ENCODE data around the gene SHC4. TPM values are rescaled to one million over a fixed set of nuclear protein-coding genes. Genes with fewer than 3 reads are reported as not detected.
"Not testable (repeated sequence)": the region's sequence is repeated elsewhere in the genome, so short reads cannot be mapped to it uniquely, and the experiment has no call there.

SHC4 gene
- polyA plus RNA-seq, 1 donor (not counting 4 experiments of a cell fraction or from before 2014, with no cell fraction given) = 0.94 TPM

DNA sequence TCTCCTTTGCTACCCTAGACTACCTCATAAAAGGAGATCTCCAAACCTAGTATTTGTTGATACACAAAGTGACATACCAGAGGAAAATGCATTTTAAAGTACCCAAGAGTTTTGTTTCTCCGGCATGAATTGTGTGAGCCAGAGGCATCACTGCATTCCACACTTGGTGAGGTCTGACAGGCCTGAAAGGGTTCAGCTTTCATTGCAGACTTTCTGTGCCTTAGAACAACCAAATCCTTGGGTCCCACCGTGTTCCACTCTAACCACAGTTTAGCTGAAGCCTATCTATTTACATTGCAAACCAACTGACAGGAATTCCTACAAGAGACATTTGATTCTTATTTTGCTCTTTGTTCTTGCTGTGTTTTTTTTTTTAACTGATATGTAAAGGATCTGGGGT, 106.8 kb downstream of the SHC4 start:
- H4K20me1 ChIP-seq (ENCODE audit: control insufficient read depth, extremely low read depth, insufficient read depth, low read length) = no peaks in the 10 kb centered on the region
- no peak overlapping the region for H3K9ac ChIP-seq (ENCODE audit: control insufficient read depth, extremely low read depth, insufficient read depth, low read length)
- no peaks in the 10 kb centered on the region for H3K27me3 ChIP-seq (ENCODE audit: control insufficient read depth, extremely low read depth, insufficient read depth, low read length)
- H3K36me3 ChIP-seq (ENCODE audit: control insufficient read depth in 2 of 2, extremely low read depth in 1 of 2, insufficient read depth in 2 of 2, low read length in 2 of 2) = no peaks in the 10 kb centered on the region
- no peak overlapping the region for H3K4me3 ChIP-seq (ENCODE audit: control insufficient read depth in 2 of 3, extremely low read depth in 1 of 3, insufficient read depth in 2 of 3, low read depth in 1 of 3, low read length in 3 of 3)
- no peaks in the 10 kb centered on the region for H3K9me1 ChIP-seq (ENCODE audit: control insufficient read depth, extremely low read depth, insufficient read depth, low read length)
- dilution Hi-C loops (cut with MboI; ENCODE audit: extremely low pct_ligation_motif_present, low sequenced_read_pairs) = no loop called here
- DNase-seq (ENCODE audit: low read depth, low spot score) (no peak), FAIRE-seq (no peak)
- H3K79me2 ChIP-seq (ENCODE audit: control insufficient read depth, insufficient read depth, low read length) = no peaks in the 10 kb centered on the region
- no peak overlapping the region for H3K27ac ChIP-seq (ENCODE audit: control insufficient read depth, insufficient read depth, low read length)
- H2AFZ ChIP-seq (ENCODE audit: control insufficient read depth, low read length) = peak overlapping the region; percentile 40
- TF ChIP-seq, protein P1, sequence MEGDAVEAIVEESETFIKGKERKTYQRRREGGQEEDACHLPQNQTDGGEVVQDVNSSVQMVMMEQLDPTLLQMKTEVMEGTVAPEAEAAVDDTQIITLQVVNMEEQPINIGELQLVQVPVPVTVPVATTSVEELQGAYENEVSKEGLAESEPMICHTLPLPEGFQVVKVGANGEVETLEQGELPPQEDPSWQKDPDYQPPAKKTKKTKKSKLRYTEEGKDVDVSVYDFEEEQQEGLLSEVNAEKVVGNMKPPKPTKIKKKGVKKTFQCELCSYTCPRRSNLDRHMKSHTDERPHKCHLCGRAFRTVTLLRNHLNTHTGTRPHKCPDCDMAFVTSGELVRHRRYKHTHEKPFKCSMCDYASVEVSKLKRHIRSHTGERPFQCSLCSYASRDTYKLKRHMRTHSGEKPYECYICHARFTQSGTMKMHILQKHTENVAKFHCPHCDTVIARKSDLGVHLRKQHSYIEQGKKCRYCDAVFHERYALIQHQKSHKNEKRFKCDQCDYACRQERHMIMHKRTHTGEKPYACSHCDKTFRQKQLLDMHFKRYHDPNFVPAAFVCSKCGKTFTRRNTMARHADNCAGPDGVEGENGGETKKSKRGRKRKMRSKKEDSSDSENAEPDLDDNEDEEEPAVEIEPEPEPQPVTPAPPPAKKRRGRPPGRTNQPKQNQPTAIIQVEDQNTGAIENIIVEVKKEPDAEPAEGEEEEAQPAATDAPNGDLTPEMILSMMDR (optimal IDR thresholded peaks at IDR 0.05 in 1 of 3, IDR thresholded peaks at IDR 0.05 in 1 of 3, conservative IDR thresholded peaks at IDR 0.05 in 1 of 3; ENCODE audit: extremely low read depth in 1 of 3, insufficient read depth in 2 of 3, low read length in 3 of 3) = no peak
- no peak for TF ChIP-seq EZH2 (IDR thresholded peaks at IDR 0.05; ENCODE audit: low read length)
- H3K9me3 ChIP-seq (ENCODE audit: control insufficient read depth, low read depth, low read length) = no peaks in the 10 kb centered on the region
- H3K4me1 ChIP-seq (ENCODE audit: control insufficient read depth, extremely low read depth, insufficient read depth, low read length) = peaks cover 4% of the 10 kb centered on the region
- H3K4me2 ChIP-seq (ENCODE audit: control insufficient read depth, extremely low read depth, insufficient read depth, low read depth, low read length) = no peak overlapping the region

DNA sequence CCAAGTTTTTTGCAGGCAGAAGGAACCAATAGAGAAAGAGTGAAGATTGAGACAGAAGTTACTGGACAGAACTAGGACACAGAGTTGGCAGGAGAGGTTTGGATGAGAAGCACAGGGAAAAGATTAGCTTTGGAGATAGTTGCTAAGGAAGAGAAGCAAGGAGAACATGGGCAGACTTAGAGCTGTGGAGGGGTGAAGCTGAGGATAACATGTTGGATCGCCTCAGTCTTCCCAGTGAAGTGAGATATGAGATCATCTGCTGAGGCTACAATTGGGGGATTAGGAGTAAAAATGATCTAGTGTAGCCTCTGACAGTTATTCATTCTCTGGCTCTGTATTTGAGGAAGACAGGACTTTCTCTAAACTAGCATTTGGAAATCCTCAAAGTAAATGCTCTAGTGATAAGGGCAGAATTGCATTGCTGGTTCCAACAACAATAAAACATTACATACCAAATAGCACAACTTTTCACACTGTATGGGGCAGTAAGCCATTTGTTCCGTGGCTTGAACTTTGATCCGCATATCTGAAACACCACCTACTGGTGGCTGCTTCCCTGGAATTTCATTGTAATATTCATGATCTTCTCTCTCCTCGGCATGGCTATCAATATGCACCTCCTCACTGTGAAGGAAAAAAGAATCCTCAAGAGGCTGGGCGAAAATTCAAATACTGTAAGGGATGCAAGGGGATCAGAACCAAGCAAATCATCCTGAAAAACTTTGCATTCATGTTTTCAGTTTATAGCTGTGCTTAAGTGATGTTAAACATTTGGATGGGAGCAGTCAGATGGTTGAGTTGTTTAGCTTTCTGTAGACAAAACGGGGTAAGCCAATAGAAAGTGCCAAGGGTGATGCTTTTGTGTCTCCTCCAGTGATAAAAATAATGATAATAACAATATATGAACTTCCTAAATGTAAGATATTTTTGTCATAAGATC, 107.9 kb downstream of the SHC4 start:
- peak overlapping the region; percentile 2 for H3K4me2 ChIP-seq (ENCODE audit: control insufficient read depth, extremely low read depth, insufficient read depth, low read depth, low read length)
- H3K4me1 ChIP-seq (ENCODE audit: control insufficient read depth, extremely low read depth, insufficient read depth, low read length) = peaks cover 4% of the 10 kb centered on the region
- no peak for DNase-seq (ENCODE audit: low read depth, low spot score)
- peak; percentile 85 for FAIRE-seq
- no peaks in the 10 kb centered on the region for H3K9me3 ChIP-seq (ENCODE audit: control insufficient read depth, low read depth, low read length)
- no peak overlapping the region for H3K4me3 ChIP-seq (ENCODE audit: control insufficient read depth in 2 of 3, extremely low read depth in 1 of 3, insufficient read depth in 2 of 3, low read depth in 1 of 3, low read length in 3 of 3)
- no peaks in the 10 kb centered on the region for H4K20me1 ChIP-seq (ENCODE audit: control insufficient read depth, extremely low read depth, insufficient read depth, low read length)
- dilution Hi-C loops (cut with MboI; ENCODE audit: extremely low pct_ligation_motif_present, low sequenced_read_pairs) = no loop called here
- no peaks in the 10 kb centered on the region for H3K9me1 ChIP-seq (ENCODE audit: control insufficient read depth, extremely low read depth, insufficient read depth, low read length)
- H3K79me2 ChIP-seq (ENCODE audit: control insufficient read depth, insufficient read depth, low read length) = no peaks in the 10 kb centered on the region
- H2AFZ ChIP-seq (ENCODE audit: control insufficient read depth, low read length) = peak overlapping the region; percentile 28
- H3K9ac ChIP-seq (ENCODE audit: control insufficient read depth, extremely low read depth, insufficient read depth, low read length) = no peak overlapping the region
- H3K27ac ChIP-seq (ENCODE audit: control insufficient read depth, insufficient read depth, low read length) = no peak overlapping the region
- TF ChIP-seq, protein P1 (optimal IDR thresholded peaks at IDR 0.05 in 1 of 3, IDR thresholded peaks at IDR 0.05 in 1 of 3, conservative IDR thresholded peaks at IDR 0.05 in 1 of 3; ENCODE audit: extremely low read depth in 1 of 3, insufficient read depth in 2 of 3, low read length in 3 of 3) = peak; percentile 58 to 76 (median 65)
- TF ChIP-seq EZH2 (IDR thresholded peaks at IDR 0.05; ENCODE audit: low read length) = no peak
- no peaks in the 10 kb centered on the region for H3K36me3 ChIP-seq (ENCODE audit: control insufficient read depth in 2 of 2, extremely low read depth in 1 of 2, insufficient read depth in 2 of 2, low read length in 2 of 2)
- no peaks in the 10 kb centered on the region for H3K27me3 ChIP-seq (ENCODE audit: control insufficient read depth, extremely low read depth, insufficient read depth, low read length)

GRCh38 chr15:48854434-48854833, 109.3 kb downstream of the SHC4 start:
- H4K20me1 ChIP-seq (ENCODE audit: control insufficient read depth, extremely low read depth, insufficient read depth, low read length); H3K4me2 ChIP-seq (ENCODE audit: control insufficient read depth, extremely low read depth, insufficient read depth, low read depth, low read length); H2AFZ ChIP-seq (ENCODE audit: control insufficient read depth, low read length); H3K36me3 ChIP-seq (ENCODE audit: control insufficient read depth in 2 of 2, extremely low read depth in 1 of 2, insufficient read depth in 2 of 2, low read length in 2 of 2); H3K79me2 ChIP-seq (ENCODE audit: control insufficient read depth, insufficient read depth, low read length); H3K9ac ChIP-seq (ENCODE audit: control insufficient read depth, extremely low read depth, insufficient read depth, low read length); H3K9me3 ChIP-seq (ENCODE audit: control insufficient read depth, low read depth, low read length); FAIRE-seq; H3K27me3 ChIP-seq (ENCODE audit: control insufficient read depth, extremely low read depth, insufficient read depth, low read length); H3K4me1 ChIP-seq (ENCODE audit: control insufficient read depth, extremely low read depth, insufficient read depth, low read length); H3K27ac ChIP-seq (ENCODE audit: control insufficient read depth, insufficient read depth, low read length); DNase-seq (ENCODE audit: low read depth, low spot score); H3K9me1 ChIP-seq (ENCODE audit: control insufficient read depth, extremely low read depth, insufficient read depth, low read length); dilution Hi-C loops (cut with MboI; ENCODE audit: extremely low pct_ligation_motif_present, low sequenced_read_pairs); H3K4me3 ChIP-seq (ENCODE audit: control insufficient read depth in 2 of 3, extremely low read depth in 1 of 3, insufficient read depth in 2 of 3, low read depth in 1 of 3, low read length in 3 of 3): not testable (repeated sequence)
